22Rv1 (cell line): ENCODE data around the gene SST.

Source experiments
- ZFX ChIP-seq: fragments of 450-650 bp; IDR thresholded peaks from 2 replicates; pipeline ENCODE4 v1.6.1; 2017; ENCODE audit warnings: antibody characterized with exemption, borderline replicate concordance
- TF ChIP-seq, protein P1 (sequence below): fragments of 450-650 bp; IDR thresholded peaks from 2 replicates; pipeline ENCODE4 v1.5.1; 2017; ENCODE audit warnings: mild to moderate bottlenecking

DNA sequence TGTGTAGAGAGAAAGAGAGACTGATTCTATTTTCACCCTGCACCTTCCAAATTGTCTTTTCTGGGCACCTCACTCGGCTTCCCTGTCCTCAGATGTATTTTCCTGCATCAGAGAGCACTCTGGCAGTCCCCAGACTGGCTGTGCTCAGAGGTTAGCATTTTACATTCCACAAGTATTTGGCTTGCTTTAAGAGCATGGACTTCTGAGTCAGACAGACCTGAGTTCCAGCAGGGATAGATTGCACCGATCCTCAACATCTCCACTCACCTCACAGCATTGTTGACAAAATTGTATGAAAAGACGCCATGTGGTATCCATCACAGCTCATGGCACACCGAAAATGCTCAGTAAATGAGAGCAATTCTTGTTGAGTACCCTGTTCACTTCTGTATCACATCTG, 45.6 kb downstream of the SST start:
- TF ChIP-seq, protein P1, sequence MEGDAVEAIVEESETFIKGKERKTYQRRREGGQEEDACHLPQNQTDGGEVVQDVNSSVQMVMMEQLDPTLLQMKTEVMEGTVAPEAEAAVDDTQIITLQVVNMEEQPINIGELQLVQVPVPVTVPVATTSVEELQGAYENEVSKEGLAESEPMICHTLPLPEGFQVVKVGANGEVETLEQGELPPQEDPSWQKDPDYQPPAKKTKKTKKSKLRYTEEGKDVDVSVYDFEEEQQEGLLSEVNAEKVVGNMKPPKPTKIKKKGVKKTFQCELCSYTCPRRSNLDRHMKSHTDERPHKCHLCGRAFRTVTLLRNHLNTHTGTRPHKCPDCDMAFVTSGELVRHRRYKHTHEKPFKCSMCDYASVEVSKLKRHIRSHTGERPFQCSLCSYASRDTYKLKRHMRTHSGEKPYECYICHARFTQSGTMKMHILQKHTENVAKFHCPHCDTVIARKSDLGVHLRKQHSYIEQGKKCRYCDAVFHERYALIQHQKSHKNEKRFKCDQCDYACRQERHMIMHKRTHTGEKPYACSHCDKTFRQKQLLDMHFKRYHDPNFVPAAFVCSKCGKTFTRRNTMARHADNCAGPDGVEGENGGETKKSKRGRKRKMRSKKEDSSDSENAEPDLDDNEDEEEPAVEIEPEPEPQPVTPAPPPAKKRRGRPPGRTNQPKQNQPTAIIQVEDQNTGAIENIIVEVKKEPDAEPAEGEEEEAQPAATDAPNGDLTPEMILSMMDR = no peak
- no peak for TF ChIP-seq ZFX
